HG02623 (cell line): ENCODE data around the gene ZNF576.
"Not testable (repeated sequence)": the region's sequence is repeated elsewhere in the genome, so short reads cannot be mapped to it uniquely, and the experiment has no call there.

Experiments
- ATAC-seq: cut with Tn5 transposase; IDR thresholded peaks from one replicate; pipeline ENCODE4 v1.9.1; 2021; ENCODE audit warnings: moderate library complexity; ENCODE audit not compliant: unreplicated experiment

The ZNF576 gene

GRCh38 chr19:43644181-43644580 lies 47.8 kb downstream of the ZNF576 start:
- ATAC-seq: no peak

GRCh38 chr19:43648633-43649032 lies 52.2 kb downstream of the ZNF576 start:
- ATAC-seq: no peak

GRCh38 chr19:43649514-43649913 lies 53.1 kb downstream of the ZNF576 start:
- ATAC-seq: no peak

- ATAC-seq: not testable (repeated sequence)
Observed at GRCh38 chr19:43650276-43650675, 53.9 kb downstream of the ZNF576 start.
